OCI-LY1 (cell line): ENCODE results near the gene ANKFN1.

Experiments used
- EZH2 ChIP-seq: fragments of 200-600 bp; sonication (generic), shearing (Covaris generic); IDR thresholded peaks from 2 replicates; pipeline ENCODE4 v1.8.0; 2017; ENCODE audit warnings: borderline replicate concordance, mixed run types, mild to moderate bottlenecking, antibody characterized with exemption, low read length, moderate library complexity, mixed read lengths
- TF ChIP-seq, protein P1 (sequence below): fragments of 200-600 bp; sonication (generic), shearing (Covaris generic); IDR thresholded peaks from 2 replicates; pipeline ENCODE4 v1.5.1; 2017; ENCODE audit warnings: mild to moderate bottlenecking, antibody characterized with exemption, low read length, moderate library complexity, mixed read lengths

GRCh38 chr17:56152874-56153602 is at the start of gene ANKFN1:
- TF ChIP-seq, protein P1, sequence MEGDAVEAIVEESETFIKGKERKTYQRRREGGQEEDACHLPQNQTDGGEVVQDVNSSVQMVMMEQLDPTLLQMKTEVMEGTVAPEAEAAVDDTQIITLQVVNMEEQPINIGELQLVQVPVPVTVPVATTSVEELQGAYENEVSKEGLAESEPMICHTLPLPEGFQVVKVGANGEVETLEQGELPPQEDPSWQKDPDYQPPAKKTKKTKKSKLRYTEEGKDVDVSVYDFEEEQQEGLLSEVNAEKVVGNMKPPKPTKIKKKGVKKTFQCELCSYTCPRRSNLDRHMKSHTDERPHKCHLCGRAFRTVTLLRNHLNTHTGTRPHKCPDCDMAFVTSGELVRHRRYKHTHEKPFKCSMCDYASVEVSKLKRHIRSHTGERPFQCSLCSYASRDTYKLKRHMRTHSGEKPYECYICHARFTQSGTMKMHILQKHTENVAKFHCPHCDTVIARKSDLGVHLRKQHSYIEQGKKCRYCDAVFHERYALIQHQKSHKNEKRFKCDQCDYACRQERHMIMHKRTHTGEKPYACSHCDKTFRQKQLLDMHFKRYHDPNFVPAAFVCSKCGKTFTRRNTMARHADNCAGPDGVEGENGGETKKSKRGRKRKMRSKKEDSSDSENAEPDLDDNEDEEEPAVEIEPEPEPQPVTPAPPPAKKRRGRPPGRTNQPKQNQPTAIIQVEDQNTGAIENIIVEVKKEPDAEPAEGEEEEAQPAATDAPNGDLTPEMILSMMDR, result no peak
- TF ChIP-seq EZH2, result no peak
